HepG2 (cell line): ENCODE data around the gene FBXW12. TPM values are rescaled to one million over a fixed set of nuclear protein-coding genes. Genes with fewer than 3 reads are reported as not detected.

Experiments
- ATAC-seq: fragments of 200-7000 bp; cut with Tn5 transposase; 3 replicates; pipeline ENCODE4 v1.9.1; 2020; ENCODE audit warnings: mild to moderate bottlenecking, moderate library complexity
- BruUV-seq: library from RNA; stranded (reverse); fragments of 400-500 nt; replicated peaks from 2 replicates; lab custom pipeline; 2021; lab: Mats Ljungman, UMichigan
- CTCF ChIA-PET: fragments of 300-600 bp; formaldehyde crosslinking; extraction: SDS; loops from one replicate; lab custom pipeline; 2021; ENCODE audit warnings: low total read pairs, inconsistent platforms, low intra/inter-chr PET ratio; lab: Yijun Ruan, JAX
- POLR2A ChIA-PET: fragments of 350-600 bp; sonication (Branson Sonifier 250); formaldehyde crosslinking; loops from one replicate; lab custom pipeline; 2020; ENCODE audit warnings: antibody characterized with exemption, inconsistent platforms; lab: Yijun Ruan, JAX
- DNase-seq: peaks from one replicate; pipeline ENCODE4 v3.0.0-alpha.2; 2015; ENCODE audit warnings: low spot score
- FAIRE-seq: peaks from 3 replicates; lab custom pipeline; 2011; peaks lifted over from hg19 to GRCh38; lab: Jason Lieb, UNC
- H2AFZ ChIP-seq: one replicate; pipeline ENCODE4 v1.6.1; 2011; ENCODE audit warnings: low read length, inconsistent platforms
- H3K27ac ChIP-seq: fragments of 300-600 bp; 3 replicates; pipeline ENCODE4 v1.8.0; 2011; ENCODE audit warnings: mixed run types, mild to moderate bottlenecking, mixed read lengths, low read length, inconsistent platforms; ENCODE audit not compliant: insufficient read depth; ENCODE audit errors: extremely low read length
- H3K27me3 ChIP-seq, 2 experiments: fragments of 200-600 bp in 1 of 2; 2 replicates in 1 of 2; 3 replicates in 1 of 2; pipeline versions ENCODE4 v1.6.0 to v1.8.0; 2011; ENCODE audit warnings: low read length in 2 of 2, mild to moderate bottlenecking in 2 of 2, moderate library complexity in 2 of 2, inconsistent platforms in 1 of 2; ENCODE audit not compliant: insufficient read depth in 2 of 2, control insufficient read depth in 1 of 2
- H3K36me3 ChIP-seq, 2 experiments: fragments of 200-600 bp in 1 of 2; replicated peaks in 1 of 2; 2 replicates in 1 of 2; 3 replicates in 1 of 2; pipeline versions ENCODE4 v1.5.1 to v1.8.0; 2011; ENCODE audit warnings: low read length in 2 of 2, inconsistent platforms in 1 of 2; ENCODE audit not compliant: insufficient read depth in 2 of 2, control insufficient read depth in 1 of 2
- H3K4me1 ChIP-seq: 2 replicates; pipeline ENCODE4 v1.5.1; 2012; ENCODE audit warnings: low read length, inconsistent platforms; ENCODE audit not compliant: insufficient read depth
- H3K4me2 ChIP-seq: 2 replicates; pipeline ENCODE4 v1.6.0; 2011; ENCODE audit warnings: low read depth, low read length, inconsistent platforms
- H3K4me3 ChIP-seq, 3 experiments: fragments of 200-600 bp in 1 of 3; sonication (generic), shearing (Covaris generic) in 1 of 3; replicated peaks in 1 of 3; 2 replicates each; pipeline ENCODE4 v1.5.1; 2011 to 2016; ENCODE audit warnings: low read length in 3 of 3, inconsistent platforms in 2 of 3, low read depth in 2 of 3, mild to moderate bottlenecking in 2 of 3, control low read depth in 1 of 3, mixed read lengths in 1 of 3; ENCODE audit not compliant: insufficient read depth in 1 of 3
- H3K79me2 ChIP-seq: one replicate; pipeline ENCODE4 v1.6.1; 2011; ENCODE audit warnings: low read length, inconsistent platforms; ENCODE audit not compliant: insufficient read depth
- H3K9ac ChIP-seq: 2 replicates; pipeline ENCODE4 v1.6.0; 2011; ENCODE audit warnings: mild to moderate bottlenecking, low read depth, low read length, inconsistent platforms; ENCODE audit not compliant: insufficient read depth
- H3K9me3 ChIP-seq: 2 replicates; pipeline ENCODE4 v1.5.1; 2012; ENCODE audit warnings: mild to moderate bottlenecking, low read length
- H4K20me1 ChIP-seq: 2 replicates; pipeline ENCODE4 v1.6.0; 2011; ENCODE audit warnings: inconsistent platforms, mild to moderate bottlenecking, low read length, moderate library complexity; ENCODE audit not compliant: insufficient read depth
- BHLHE40 ChIP-seq: IDR thresholded peaks from 2 replicates; pipeline ENCODE4 v1.6.1; 2011; ENCODE audit warnings: low read length, improper control_type of control experiment
- ELF3 ChIP-seq: IDR thresholded peaks from 2 replicates; pipeline ENCODE4 v1.6.1; 2016; ENCODE audit warnings: missing genetic modification reagents, missing compliant biosample characterization
- JDP2 ChIP-seq: sonication (generic); formaldehyde crosslinking; IDR thresholded peaks from 2 replicates; pipeline ENCODE4 v1.8.1; 2022; ENCODE audit warnings: missing genetic modification reagents, borderline replicate concordance
- SOX13 ChIP-seq, 3 experiments: fragments of 450-650 bp in 1 of 3; sonication (generic) in 1 of 3; formaldehyde crosslinking in 1 of 3; IDR thresholded peaks in 2 of 3; conservative IDR thresholded peaks in 1 of 3; 2 replicates each; pipeline versions ENCODE4 v1.5.0 to v1.6.1; 2016 to 2020; ENCODE audit warnings: antibody characterized with exemption in 1 of 3, mild to moderate bottlenecking in 1 of 3, missing compliant biosample characterization in 1 of 3, missing genetic modification reagents in 1 of 3, moderate library complexity in 1 of 3
- ZNF775 ChIP-seq: sonication (generic); formaldehyde crosslinking; IDR thresholded peaks from 2 replicates; pipeline ENCODE4 v1.4.0; 2020; ENCODE audit warnings: missing genetic modification reagents, mild to moderate bottlenecking, moderate library complexity, borderline replicate concordance
- WGBS: methylation state at CpG from one replicate; pipeline ENCODE4 v1.1.6; 2017; ENCODE audit warnings: low lambda C conversion rate; 5-methylcytosine and 5-hydroxymethylcytosine counted together
- in situ Hi-C: cut with HindIII; loops from 2 replicates; pipeline ENCODE4 v1.10.0; 2017; ENCODE audit warnings: low pct_unique_long_range_greater_than_20kb; ENCODE audit not compliant: extremely low pct_ligation_motif_present
- intact Hi-C: fragments of 100-400 bp; cut with micrococcal nuclease; formaldehyde crosslinking; loops from one replicate; pipeline ENCODE4 v1.10.0; 2022; ENCODE audit not compliant: unreplicated experiment
- polyA plus RNA-seq, 8 experiments: library from polyadenylated mRNA; depleted of rRNA in 3 of 8; stranded (reverse) in 7 of 8; unstranded in 1 of 8; fragments of >200 nt; fragmentation: Illumina TruSeq in 4 of 8; extraction: Trizol in 4 of 8; gene quantifications; 2 replicates each; pipeline versions ENCODE4 v1.2.1 to v1.2.3, GENCODE V29; 2011 to 2016; ENCODE audit warnings: low read depth in 4 of 8, missing spikeins in 1 of 8, mixed read lengths in 1 of 8; ENCODE audit not compliant: insufficient read depth in 1 of 8
- total RNA-seq, 5 experiments: library from RNA; depleted of rRNA; stranded (reverse); fragments of >200 nt; fragmentation: Illumina TruSeq; extraction: Trizol; gene quantifications; 2 replicates each; pipeline ENCODE4 v1.2.3, GENCODE V29; 2016; ENCODE audit warnings: low read depth in 1 of 5
- TF ChIP-seq, protein P1 (sequence below): sonication (generic); formaldehyde crosslinking; IDR thresholded peaks from 2 replicates; pipeline ENCODE4 v1.5.1; 2020; ENCODE audit warnings: mild to moderate bottlenecking, missing genetic modification reagents, borderline replicate concordance
- TF ChIP-seq, protein P2 (sequence below): sonication (generic); formaldehyde crosslinking; IDR thresholded peaks from 2 replicates; pipeline ENCODE4 v1.4.0; 2020; ENCODE audit warnings: mild to moderate bottlenecking, missing genetic modification reagents
- TF ChIP-seq, protein P3 (sequence below): sonication (generic); formaldehyde crosslinking; IDR thresholded peaks from 2 replicates; pipeline ENCODE4 v1.4.0; 2020; ENCODE audit warnings: missing genetic modification reagents, borderline replicate concordance

The FBXW12 gene
- total and polyA plus RNA-seq, 2 of the 13 experiments (the other 11 are each of a cell fraction or from before 2014, with no cell fraction given): not detected

DNA sequence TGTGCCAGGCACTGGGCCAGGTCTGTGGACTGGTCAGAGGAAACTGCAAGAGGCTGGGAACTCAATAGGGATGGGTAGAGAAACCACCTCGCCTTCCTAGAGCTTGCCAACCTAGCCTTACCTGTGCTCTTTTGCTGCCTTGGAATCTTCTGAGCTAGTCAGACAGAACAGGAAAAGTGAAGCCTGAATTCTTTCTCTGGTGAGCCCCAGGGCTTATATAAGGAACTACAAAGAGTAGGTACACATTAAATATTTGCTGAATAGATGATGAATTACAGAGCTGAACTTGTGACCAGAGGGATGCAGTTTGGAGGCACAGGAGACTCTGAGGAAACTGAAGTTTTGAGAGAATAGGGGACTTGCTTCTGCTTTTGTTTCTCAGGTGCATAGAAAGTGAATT, 15.6 kb upstream of the FBXW12 start:
- H3K9me3 ChIP-seq: no peaks in the 10 kb centered on the region
- peaks cover 26% of the 10 kb centered on the region for H3K4me1 ChIP-seq
- no peaks in the 10 kb centered on the region for H3K79me2 ChIP-seq
- H4K20me1 ChIP-seq: no peaks in the 10 kb centered on the region
- in situ Hi-C loops: no loop called here
- H3K36me3 ChIP-seq: no peaks in the 10 kb centered on the region
- DNase-seq: peak; percentile 38
- H2AFZ ChIP-seq: no peak overlapping the region
- no TSS peak for BruUV-seq
- ChIA-PET POLR2A (interaction anchor here (0.8 kb wide), 1 partner anchor 44 kb away, joined by 3 read pairs; no protein-coding TSS in a partner anchor), CTCF (no interaction called here)
- no peak overlapping the region for H3K27ac ChIP-seq
- ATAC-seq: peak; percentile 85
- 0 out of 5 replicates have a peak, but pooled peaks cover 0 to 4% of the 10 kb centered on the region in 2 experiments for H3K27me3 ChIP-seq
- intact Hi-C loops: loop anchor here (1.0 kb wide), 1 partner anchor 17 kb away; no protein-coding TSS in a partner anchor
- 0% methylated on average over 1 of the region's 1 CpG for WGBS
- H3K4me2 ChIP-seq: no peak overlapping the region; the same call in 1 of the 2 replicates
- H3K9ac ChIP-seq: no peak overlapping the region
- FAIRE-seq: peak; percentile 4
- no peak overlapping the region for H3K4me3 ChIP-seq
- TF ChIP-seq ELF3 (CRISPR knock-in tag) (0 out of 2 replicates have a peak, but pooled peaks have one; percentile 28), SOX13 (IDR thresholded peaks at IDR 0.05) (no peak), SOX13 (CRISPR knock-in tag; conservative IDR thresholded peaks at IDR 0.05 in 1 of 2, IDR thresholded peaks at IDR 0.05 in 1 of 2) (0 out of 4 replicates have a peak, but pooled peaks of 1 of the 2 experiments have one; percentile 13), BHLHE40 (no peak), ZNF775 (CRISPR knock-in tag) (no peak), JDP2 (CRISPR knock-in tag) (no peak)
- TF ChIP-seq, protein P1, sequence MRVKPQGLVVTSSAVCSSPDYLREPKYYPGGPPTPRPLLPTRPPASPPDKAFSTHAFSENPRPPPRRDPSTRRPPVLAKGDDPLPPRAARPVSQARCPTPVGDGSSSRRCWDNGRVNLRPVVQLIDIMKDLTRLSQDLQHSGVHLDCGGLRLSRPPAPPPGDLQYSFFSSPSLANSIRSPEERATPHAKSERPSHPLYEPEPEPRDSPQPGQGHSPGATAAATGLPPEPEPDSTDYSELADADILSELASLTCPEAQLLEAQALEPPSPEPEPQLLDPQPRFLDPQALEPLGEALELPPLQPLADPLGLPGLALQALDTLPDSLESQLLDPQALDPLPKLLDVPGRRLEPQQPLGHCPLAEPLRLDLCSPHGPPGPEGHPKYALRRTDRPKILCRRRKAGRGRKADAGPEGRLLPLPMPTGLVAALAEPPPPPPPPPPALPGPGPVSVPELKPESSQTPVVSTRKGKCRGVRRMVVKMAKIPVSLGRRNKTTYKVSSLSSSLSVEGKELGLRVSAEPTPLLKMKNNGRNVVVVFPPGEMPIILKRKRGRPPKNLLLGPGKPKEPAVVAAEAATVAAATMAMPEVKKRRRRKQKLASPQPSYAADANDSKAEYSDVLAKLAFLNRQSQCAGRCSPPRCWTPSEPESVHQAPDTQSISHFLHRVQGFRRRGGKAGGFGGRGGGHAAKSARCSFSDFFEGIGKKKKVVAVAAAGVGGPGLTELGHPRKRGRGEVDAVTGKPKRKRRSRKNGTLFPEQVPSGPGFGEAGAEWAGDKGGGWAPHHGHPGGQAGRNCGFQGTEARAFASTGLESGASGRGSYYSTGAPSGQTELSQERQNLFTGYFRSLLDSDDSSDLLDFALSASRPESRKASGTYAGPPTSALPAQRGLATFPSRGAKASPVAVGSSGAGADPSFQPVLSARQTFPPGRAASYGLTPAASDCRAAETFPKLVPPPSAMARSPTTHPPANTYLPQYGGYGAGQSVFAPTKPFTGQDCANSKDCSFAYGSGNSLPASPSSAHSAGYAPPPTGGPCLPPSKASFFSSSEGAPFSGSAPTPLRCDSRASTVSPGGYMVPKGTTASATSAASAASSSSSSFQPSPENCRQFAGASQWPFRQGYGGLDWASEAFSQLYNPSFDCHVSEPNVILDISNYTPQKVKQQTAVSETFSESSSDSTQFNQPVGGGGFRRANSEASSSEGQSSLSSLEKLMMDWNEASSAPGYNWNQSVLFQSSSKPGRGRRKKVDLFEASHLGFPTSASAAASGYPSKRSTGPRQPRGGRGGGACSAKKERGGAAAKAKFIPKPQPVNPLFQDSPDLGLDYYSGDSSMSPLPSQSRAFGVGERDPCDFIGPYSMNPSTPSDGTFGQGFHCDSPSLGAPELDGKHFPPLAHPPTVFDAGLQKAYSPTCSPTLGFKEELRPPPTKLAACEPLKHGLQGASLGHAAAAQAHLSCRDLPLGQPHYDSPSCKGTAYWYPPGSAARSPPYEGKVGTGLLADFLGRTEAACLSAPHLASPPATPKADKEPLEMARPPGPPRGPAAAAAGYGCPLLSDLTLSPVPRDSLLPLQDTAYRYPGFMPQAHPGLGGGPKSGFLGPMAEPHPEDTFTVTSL: peak; percentile 25; the same call in 1 of the 2 replicates
- TF ChIP-seq, protein P2, sequence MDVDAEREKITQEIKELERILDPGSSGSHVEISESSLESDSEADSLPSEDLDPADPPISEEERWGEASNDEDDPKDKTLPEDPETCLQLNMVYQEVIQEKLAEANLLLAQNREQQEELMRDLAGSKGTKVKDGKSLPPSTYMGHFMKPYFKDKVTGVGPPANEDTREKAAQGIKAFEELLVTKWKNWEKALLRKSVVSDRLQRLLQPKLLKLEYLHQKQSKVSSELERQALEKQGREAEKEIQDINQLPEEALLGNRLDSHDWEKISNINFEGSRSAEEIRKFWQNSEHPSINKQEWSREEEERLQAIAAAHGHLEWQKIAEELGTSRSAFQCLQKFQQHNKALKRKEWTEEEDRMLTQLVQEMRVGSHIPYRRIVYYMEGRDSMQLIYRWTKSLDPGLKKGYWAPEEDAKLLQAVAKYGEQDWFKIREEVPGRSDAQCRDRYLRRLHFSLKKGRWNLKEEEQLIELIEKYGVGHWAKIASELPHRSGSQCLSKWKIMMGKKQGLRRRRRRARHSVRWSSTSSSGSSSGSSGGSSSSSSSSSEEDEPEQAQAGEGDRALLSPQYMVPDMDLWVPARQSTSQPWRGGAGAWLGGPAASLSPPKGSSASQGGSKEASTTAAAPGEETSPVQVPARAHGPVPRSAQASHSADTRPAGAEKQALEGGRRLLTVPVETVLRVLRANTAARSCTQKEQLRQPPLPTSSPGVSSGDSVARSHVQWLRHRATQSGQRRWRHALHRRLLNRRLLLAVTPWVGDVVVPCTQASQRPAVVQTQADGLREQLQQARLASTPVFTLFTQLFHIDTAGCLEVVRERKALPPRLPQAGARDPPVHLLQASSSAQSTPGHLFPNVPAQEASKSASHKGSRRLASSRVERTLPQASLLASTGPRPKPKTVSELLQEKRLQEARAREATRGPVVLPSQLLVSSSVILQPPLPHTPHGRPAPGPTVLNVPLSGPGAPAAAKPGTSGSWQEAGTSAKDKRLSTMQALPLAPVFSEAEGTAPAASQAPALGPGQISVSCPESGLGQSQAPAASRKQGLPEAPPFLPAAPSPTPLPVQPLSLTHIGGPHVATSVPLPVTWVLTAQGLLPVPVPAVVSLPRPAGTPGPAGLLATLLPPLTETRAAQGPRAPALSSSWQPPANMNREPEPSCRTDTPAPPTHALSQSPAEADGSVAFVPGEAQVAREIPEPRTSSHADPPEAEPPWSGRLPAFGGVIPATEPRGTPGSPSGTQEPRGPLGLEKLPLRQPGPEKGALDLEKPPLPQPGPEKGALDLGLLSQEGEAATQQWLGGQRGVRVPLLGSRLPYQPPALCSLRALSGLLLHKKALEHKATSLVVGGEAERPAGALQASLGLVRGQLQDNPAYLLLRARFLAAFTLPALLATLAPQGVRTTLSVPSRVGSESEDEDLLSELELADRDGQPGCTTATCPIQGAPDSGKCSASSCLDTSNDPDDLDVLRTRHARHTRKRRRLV (CRISPR knock-in tag): no peak
- TF ChIP-seq, protein P3, sequence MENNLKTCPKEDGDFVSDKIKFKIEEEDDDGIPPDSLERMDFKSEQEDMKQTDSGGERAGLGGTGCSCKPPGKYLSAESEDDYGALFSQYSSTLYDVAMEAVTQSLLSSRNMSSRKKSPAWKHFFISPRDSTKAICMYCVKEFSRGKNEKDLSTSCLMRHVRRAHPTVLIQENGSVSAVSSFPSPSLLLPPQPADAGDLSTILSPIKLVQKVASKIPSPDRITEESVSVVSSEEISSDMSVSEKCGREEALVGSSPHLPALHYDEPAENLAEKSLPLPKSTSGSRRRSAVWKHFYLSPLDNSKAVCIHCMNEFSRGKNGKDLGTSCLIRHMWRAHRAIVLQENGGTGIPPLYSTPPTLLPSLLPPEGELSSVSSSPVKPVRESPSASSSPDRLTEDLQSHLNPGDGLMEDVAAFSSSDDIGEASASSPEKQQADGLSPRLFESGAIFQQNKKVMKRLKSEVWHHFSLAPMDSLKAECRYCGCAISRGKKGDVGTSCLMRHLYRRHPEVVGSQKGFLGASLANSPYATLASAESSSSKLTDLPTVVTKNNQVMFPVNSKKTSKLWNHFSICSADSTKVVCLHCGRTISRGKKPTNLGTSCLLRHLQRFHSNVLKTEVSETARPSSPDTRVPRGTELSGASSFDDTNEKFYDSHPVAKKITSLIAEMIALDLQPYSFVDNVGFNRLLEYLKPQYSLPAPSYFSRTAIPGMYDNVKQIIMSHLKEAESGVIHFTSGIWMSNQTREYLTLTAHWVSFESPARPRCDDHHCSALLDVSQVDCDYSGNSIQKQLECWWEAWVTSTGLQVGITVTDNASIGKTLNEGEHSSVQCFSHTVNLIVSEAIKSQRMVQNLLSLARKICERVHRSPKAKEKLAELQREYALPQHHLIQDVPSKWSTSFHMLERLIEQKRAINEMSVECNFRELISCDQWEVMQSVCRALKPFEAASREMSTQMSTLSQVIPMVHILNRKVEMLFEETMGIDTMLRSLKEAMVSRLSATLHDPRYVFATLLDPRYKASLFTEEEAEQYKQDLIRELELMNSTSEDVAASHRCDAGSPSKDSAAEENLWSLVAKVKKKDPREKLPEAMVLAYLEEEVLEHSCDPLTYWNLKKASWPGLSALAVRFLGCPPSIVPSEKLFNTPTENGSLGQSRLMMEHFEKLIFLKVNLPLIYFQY (CRISPR knock-in tag): no peak
